H9 (cell line): ENCODE results near the gene TMEM187. TPM values are rescaled to one million over a fixed set of nuclear protein-coding genes. Genes with fewer than 3 reads are reported as not detected.

ENCODE experiments used
- DNase-seq: peaks from one replicate; pipeline ENCODE4 v3.0.0-alpha.2; 2017
- H2AFZ ChIP-seq: one replicate; pipeline ENCODE4 v1.6.1; 2013; ENCODE audit warnings: mild to moderate bottlenecking, low read length, control low read depth, moderate library complexity
- H2AK5ac ChIP-seq: 2 replicates; pipeline ENCODE4 v1.6.1; 2013; ENCODE audit warnings: low read length, control low read depth, mixed read lengths; ENCODE audit not compliant: insufficient read length
- H2BK120ac ChIP-seq: one replicate; pipeline ENCODE4 v1.6.1; 2013; ENCODE audit warnings: low read depth, mild to moderate bottlenecking, low read length, control low read depth, inconsistent platforms; ENCODE audit not compliant: poor library complexity, severe bottlenecking
- H2BK12ac ChIP-seq: 2 replicates; pipeline ENCODE4 v1.6.1; 2013; ENCODE audit warnings: low read length, control low read depth, mixed read lengths, low read depth; ENCODE audit not compliant: insufficient read length
- H2BK15ac ChIP-seq: 2 replicates; pipeline ENCODE4 v1.6.1; 2013; ENCODE audit warnings: low read depth, low read length, control low read depth
- H2BK20ac ChIP-seq: one replicate; pipeline ENCODE4 v1.6.1; 2013; ENCODE audit warnings: low read depth, mild to moderate bottlenecking, low read length, control low read depth, inconsistent platforms; ENCODE audit not compliant: poor library complexity, severe bottlenecking
- H2BK5ac ChIP-seq: 2 replicates; pipeline ENCODE4 v1.6.1; 2013; ENCODE audit warnings: low read length, control low read depth, mixed read lengths; ENCODE audit not compliant: insufficient read length
- H3K14ac ChIP-seq: 2 replicates; pipeline ENCODE4 v1.6.1; 2013; ENCODE audit warnings: low read length, control low read depth; ENCODE audit not compliant: insufficient read depth
- H3K18ac ChIP-seq: 2 replicates; pipeline ENCODE4 v1.6.1; 2013; ENCODE audit warnings: low read depth, mild to moderate bottlenecking, mixed read lengths, low read length, control low read depth; ENCODE audit not compliant: insufficient read length
- H3K23ac ChIP-seq: 2 replicates; pipeline ENCODE4 v1.6.1; 2013; ENCODE audit warnings: low read length, control low read depth, mixed read lengths, low read depth; ENCODE audit not compliant: insufficient read length
- H3K23me2 ChIP-seq: 2 replicates; pipeline ENCODE4 v1.6.1; 2013; ENCODE audit warnings: low read depth, mild to moderate bottlenecking, mixed read lengths, low read length, control low read depth; ENCODE audit not compliant: insufficient read length, poor library complexity, severe bottlenecking
- H3K27ac ChIP-seq: 2 replicates; pipeline ENCODE4 v1.5.1; 2013; ENCODE audit warnings: low read length, control low read depth, mixed read lengths, low read depth; ENCODE audit not compliant: insufficient read length
- H3K27me3 ChIP-seq: 2 replicates; pipeline ENCODE4 v1.6.1; 2013; ENCODE audit warnings: low read length, control low read depth, inconsistent platforms; ENCODE audit not compliant: insufficient read depth
- H3K4ac ChIP-seq: 2 replicates; pipeline ENCODE4 v1.6.1; 2013; ENCODE audit warnings: low read depth, mild to moderate bottlenecking, control low read depth, inconsistent platforms, low read length, moderate library complexity
- H3K4me1 ChIP-seq: 2 replicates; pipeline ENCODE4 v1.6.1; 2013; ENCODE audit warnings: low read length, control low read depth, inconsistent platforms; ENCODE audit not compliant: insufficient read depth
- H3K4me2 ChIP-seq: 2 replicates; pipeline ENCODE4 v1.6.1; 2013; ENCODE audit warnings: low read length, control low read depth, mixed read lengths; ENCODE audit not compliant: insufficient read length, insufficient read depth
- H3K56ac ChIP-seq: 2 replicates; pipeline ENCODE4 v1.6.1; 2013; ENCODE audit warnings: low read depth, mild to moderate bottlenecking, mixed read lengths, low read length, control low read depth; ENCODE audit not compliant: insufficient read length
- H3K79me1 ChIP-seq: 2 replicates; pipeline ENCODE4 v1.6.1; 2013; ENCODE audit warnings: low read depth, mild to moderate bottlenecking, moderate library complexity, low read length, control low read depth, inconsistent platforms; ENCODE audit not compliant: insufficient read depth, poor library complexity, severe bottlenecking
- H3K79me2 ChIP-seq: 2 replicates; pipeline ENCODE4 v1.6.1; 2013; ENCODE audit warnings: low read length, control low read depth, inconsistent platforms; ENCODE audit not compliant: insufficient read depth
- H3K9ac ChIP-seq: 2 replicates; pipeline ENCODE4 v1.6.1; 2013; ENCODE audit warnings: low read length, control low read depth, mixed read lengths; ENCODE audit not compliant: insufficient read length; ENCODE audit errors: extremely low read depth
- H3K9me3 ChIP-seq: one replicate; pipeline ENCODE4 v1.6.1; 2013; ENCODE audit warnings: low read depth, low read length, inconsistent platforms; ENCODE audit not compliant: control insufficient read depth
- H3T11ph ChIP-seq: one replicate; pipeline ENCODE4 v1.6.1; 2013; ENCODE audit warnings: mild to moderate bottlenecking, low read length, control low read depth, inconsistent platforms
- H4K20me1 ChIP-seq: one replicate; pipeline ENCODE4 v1.6.1; 2013; ENCODE audit not compliant: control insufficient read depth, insufficient read length, insufficient read depth
- H4K5ac ChIP-seq: 2 replicates; pipeline ENCODE4 v1.6.1; 2013; ENCODE audit warnings: low read depth, mild to moderate bottlenecking, mixed read lengths, low read length, control low read depth; ENCODE audit not compliant: insufficient read length
- H4K8ac ChIP-seq: replicated peaks from 2 replicates; pipeline ENCODE4 v1.6.1; 2013; ENCODE audit warnings: low read length, control low read depth, mixed read lengths, low read depth; ENCODE audit not compliant: insufficient read length
- H4K91ac ChIP-seq: 2 replicates; pipeline ENCODE4 v1.6.1; 2013; ENCODE audit warnings: low read depth, mild to moderate bottlenecking, moderate library complexity, mixed read lengths, low read length, control low read depth; ENCODE audit not compliant: insufficient read length
- H3K27ac Mint-ChIP-seq, 3 experiments: 2 replicates in 2 of 3; 3 replicates in 1 of 3; pipeline ENCODE4 v1.8.0; 2020 to 2021; ENCODE audit warnings: mixed read lengths in 3 of 3, mild to moderate bottlenecking in 1 of 3, moderate library complexity in 1 of 3
- H3K27me3 Mint-ChIP-seq: 2 replicates; pipeline ENCODE4 v1.8.0; 2021; ENCODE audit warnings: low read depth, mild to moderate bottlenecking, moderate library complexity, mixed read lengths
- H3K36me3 Mint-ChIP-seq, 3 experiments: 2 replicates in 2 of 3; 3 replicates in 1 of 3; pipeline ENCODE4 v1.8.0; 2020 to 2021; ENCODE audit warnings: low read depth in 3 of 3, mixed read lengths in 3 of 3; ENCODE audit not compliant: insufficient read depth in 1 of 3
- H3K4me1 Mint-ChIP-seq, 2 experiments: 2 replicates each; pipeline ENCODE4 v1.8.0; 2020; ENCODE audit warnings: mixed read lengths in 2 of 2
- H3K4me3 Mint-ChIP-seq, 2 experiments: 2 replicates in 1 of 2; 3 replicates in 1 of 2; pipeline ENCODE4 v1.8.0; 2020 to 2021; ENCODE audit warnings: mild to moderate bottlenecking in 2 of 2, mixed read lengths in 2 of 2, moderate library complexity in 1 of 2
- H3K9me3 Mint-ChIP-seq, 2 experiments: 2 replicates in 1 of 2; 3 replicates in 1 of 2; pipeline ENCODE4 v1.8.0; 2020; ENCODE audit warnings: mild to moderate bottlenecking in 2 of 2, mixed read lengths in 2 of 2, moderate library complexity in 1 of 2
- WGBS: extraction: QIAGEN DNeasy Blood & Tissue Kit; methylation state at CpG from one replicate; pipeline ENCODE4 v1.1.7; 2013; ENCODE audit warnings: missing lambda C conversion rate, low lambda C conversion rate, mixed read lengths; ENCODE audit not compliant: insufficient read length; ENCODE audit errors: extremely low coverage; 5-methylcytosine and 5-hydroxymethylcytosine counted together
- total RNA-seq: library from RNA; stranded (reverse); gene quantifications from 2 replicates; pipeline ENCODE4 v1.2.1, GENCODE V29; 2021
- TF ChIP-seq, protein P1 (sequence below): fragments of 200-600 bp; sonication (generic); conservative IDR thresholded peaks from 3 replicates; pipeline ENCODE4 v1.8.0; 2021; ENCODE audit warnings: antibody characterized with exemption, mild to moderate bottlenecking

The TMEM187 gene
- total RNA-seq, 1 experiment from 2014 or later = 2.7 TPM

- Mint-ChIP-seq H3K9me3 (no peaks in the 10 kb centered on the region; a peak in 2 of 5 replicates), H3K27ac (peak overlapping the region in 2 of 3 experiments; percentile 55 to 73; a peak in 3 of 7 replicates), H3K36me3 (peaks cover 69 to 93% (median 87%) of the 10 kb centered on the region in 3 experiments), H3K4me1 (peaks cover 0 to 19% of the 10 kb centered on the region in 2 experiments; a peak in 3 of 4 replicates), H3K27me3 (no peaks in the 10 kb centered on the region), H3K4me3 (no peak overlapping the region; a peak in 1 of 5 replicates)
- Histone ChIP-seq H2BK20ac (no peak overlapping the region), H2BK15ac (no peak overlapping the region), H4K8ac (no peak overlapping the region), H3K79me2 (no peaks in the 10 kb centered on the region), H4K20me1 (no peaks in the 10 kb centered on the region), H3K9me3 (peaks cover 5% of the 10 kb centered on the region), H3K23me2 (no peaks in the 10 kb centered on the region), H3K27me3 (no peaks in the 10 kb centered on the region), H3K23ac (no peak overlapping the region), H4K91ac (no peak overlapping the region), H2BK5ac (no peak overlapping the region), H3K79me1 (no peaks in the 10 kb centered on the region), H2AK5ac (no peak overlapping the region), H3K14ac (peak overlapping the region; percentile 9; the same call in 1 of the 2 replicates), H3K56ac (no peak overlapping the region), H3K9ac (no peak overlapping the region), H3K4ac (no peak overlapping the region), H2BK120ac (no peak overlapping the region), H2BK12ac (no peak overlapping the region), H2AFZ (no peak overlapping the region), H3K4me2 (no peak overlapping the region), H3T11ph (no peak overlapping the region), H3K4me1 (no peaks in the 10 kb centered on the region), H3K27ac (no peak overlapping the region), H3K18ac (no peak overlapping the region), H4K5ac (no peak overlapping the region)
- no CpG with 5 or more reads among the region's 33 CpGs for WGBS
- TF ChIP-seq, protein P1, sequence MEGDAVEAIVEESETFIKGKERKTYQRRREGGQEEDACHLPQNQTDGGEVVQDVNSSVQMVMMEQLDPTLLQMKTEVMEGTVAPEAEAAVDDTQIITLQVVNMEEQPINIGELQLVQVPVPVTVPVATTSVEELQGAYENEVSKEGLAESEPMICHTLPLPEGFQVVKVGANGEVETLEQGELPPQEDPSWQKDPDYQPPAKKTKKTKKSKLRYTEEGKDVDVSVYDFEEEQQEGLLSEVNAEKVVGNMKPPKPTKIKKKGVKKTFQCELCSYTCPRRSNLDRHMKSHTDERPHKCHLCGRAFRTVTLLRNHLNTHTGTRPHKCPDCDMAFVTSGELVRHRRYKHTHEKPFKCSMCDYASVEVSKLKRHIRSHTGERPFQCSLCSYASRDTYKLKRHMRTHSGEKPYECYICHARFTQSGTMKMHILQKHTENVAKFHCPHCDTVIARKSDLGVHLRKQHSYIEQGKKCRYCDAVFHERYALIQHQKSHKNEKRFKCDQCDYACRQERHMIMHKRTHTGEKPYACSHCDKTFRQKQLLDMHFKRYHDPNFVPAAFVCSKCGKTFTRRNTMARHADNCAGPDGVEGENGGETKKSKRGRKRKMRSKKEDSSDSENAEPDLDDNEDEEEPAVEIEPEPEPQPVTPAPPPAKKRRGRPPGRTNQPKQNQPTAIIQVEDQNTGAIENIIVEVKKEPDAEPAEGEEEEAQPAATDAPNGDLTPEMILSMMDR = peak; percentile 99
- peak; percentile 74 for DNase-seq
Measured at GRCh38 chrX:153953342-153953830, 19.2 kb upstream of the TMEM187 start.
